Colonic mucosa (tissue), 4 donors: ENCODE data around the gene CASP1. TPM values are rescaled to one million over a fixed set of nuclear protein-coding genes. Genes with fewer than 3 reads are reported as not detected.

ENCODE experiments used
- DNase-seq: peaks from one replicate; pipeline ENCODE4 v3.0.0-alpha.2; 2020
- H3K27ac ChIP-seq: fragments of 200-600 bp; one replicate; pipeline ENCODE4 v1.8.0; 2021
- H3K27me3 ChIP-seq: fragments of 200-600 bp; one replicate; pipeline ENCODE4 v1.8.0; 2021
- H3K36me3 ChIP-seq: fragments of 200-600 bp; one replicate; pipeline ENCODE4 v1.8.0; 2021
- H3K4me1 ChIP-seq: fragments of 200-600 bp; one replicate; pipeline ENCODE4 v1.8.0; 2021; ENCODE audit warnings: mild to moderate bottlenecking
- H3K4me3 ChIP-seq: fragments of 200-600 bp; one replicate; pipeline ENCODE4 v1.8.0; 2021
- H3K9ac ChIP-seq, 2 donors: one replicate each; pipeline ENCODE4 v1.7.0; 2013; ENCODE audit warnings: control low read depth in 2 of 2, low read depth in 2 of 2, low read length in 2 of 2
- H3K9me3 ChIP-seq: fragments of 200-600 bp; one replicate; pipeline ENCODE4 v1.8.0; 2021
- CTCF ChIP-seq: fragments of 200-600 bp; IDR thresholded peaks from one replicate; pipeline ENCODE4 v1.8.0; 2022; ENCODE audit warnings: antibody characterized with exemption, mild to moderate bottlenecking
- intact Hi-C: fragments of 100-400 bp; cut with DNase I; formaldehyde crosslinking; loops from one replicate; pipeline ENCODE4 v1.14.1; 2022
- total RNA-seq, 2 donors: library from RNA; stranded (reverse); fragmentation: NEBNext Ultra II Directional in 1 of 2; extraction: Animal tissue kit (Norgen Biotek cat#: 25700) in 1 of 2; gene quantifications; one replicate each; pipeline ENCODE4 v1.2.1, GENCODE V29; 2021
- donor health status: healthy.
- donor health status: DM: no; HTN: no; CAD: no.
- donor health status: DM: no; HTN: no; CAD: no.

Gene CASP1
- total RNA-seq, 2 donors from 2014 or later: 68.7 to 73.7 TPM

GRCh38 chr11:105033781-105034180 lies 1.2 kb downstream of the CASP1 start:
- no peaks in the 10 kb centered on the region for H3K4me1 ChIP-seq
- no peak for DNase-seq
- H3K4me3 ChIP-seq: peak overlapping the region; percentile 35
- peak overlapping the region in 1 of 2 donors; percentile 74 for H3K9ac ChIP-seq
- H3K9me3 ChIP-seq: no peaks in the 10 kb centered on the region
- H3K36me3 ChIP-seq: no peaks in the 10 kb centered on the region
- no peaks in the 10 kb centered on the region for H3K27me3 ChIP-seq
- peak overlapping the region; percentile 84 for H3K27ac ChIP-seq
- no peak for TF ChIP-seq CTCF
- intact Hi-C loops: loop anchor here (2.0 kb wide), 1 partner anchor 65 kb away; the partner anchor contains the start of gene CASP4

GRCh38 chr11:105033343-105033742 lies 1.6 kb downstream of the CASP1 start:
- no peak for TF ChIP-seq CTCF
- intact Hi-C loops: loop anchor here (2.0 kb wide), 1 partner anchor 65 kb away; the partner anchor contains the start of gene CASP4
- no peaks in the 10 kb centered on the region for H3K36me3 ChIP-seq
- peak overlapping the region; percentile 35 for H3K4me3 ChIP-seq
- peak overlapping the region in 1 of 2 donors; percentile 21 for H3K9ac ChIP-seq
- no peak for DNase-seq
- peak overlapping the region; percentile 84 for H3K27ac ChIP-seq
- H3K9me3 ChIP-seq: no peaks in the 10 kb centered on the region
- H3K27me3 ChIP-seq: no peaks in the 10 kb centered on the region
- no peaks in the 10 kb centered on the region for H3K4me1 ChIP-seq

GRCh38 chr11:105032495-105032894 lies 2.4 kb downstream of the CASP1 start:
- Histone ChIP-seq H3K27ac (no peak overlapping the region), H3K27me3 (no peaks in the 10 kb centered on the region), H3K9me3 (no peaks in the 10 kb centered on the region), H3K4me1 (no peaks in the 10 kb centered on the region), H3K9ac (no peak overlapping the region), H3K4me3 (peak overlapping the region; percentile 35), H3K36me3 (no peaks in the 10 kb centered on the region)
- DNase-seq: no peak
- no peak for TF ChIP-seq CTCF
- intact Hi-C loops: loop anchor here (2.0 kb wide), 1 partner anchor 64 kb away; the partner anchor contains the start of gene CASP4

GRCh38 chr11:105027678-105028077 lies 7.3 kb downstream of the CASP1 start:
- Histone ChIP-seq H3K4me1 (peaks cover 7% of the 10 kb centered on the region), H3K4me3 (no peak overlapping the region), H3K9me3 (no peaks in the 10 kb centered on the region), H3K27ac (no peak overlapping the region), H3K9ac (no peak overlapping the region), H3K27me3 (no peaks in the 10 kb centered on the region), H3K36me3 (peaks cover 5% of the 10 kb centered on the region)
- TF ChIP-seq CTCF: no peak
- intact Hi-C loops: loop anchor here (5.0 kb wide), 1 partner anchor 65 kb away; no protein-coding TSS in a partner anchor
- no peak for DNase-seq

- Histone ChIP-seq H3K4me3 (no peak overlapping the region), H3K27me3 (no peaks in the 10 kb centered on the region), H3K27ac (no peak overlapping the region), H3K9ac (no peak overlapping the region), H3K36me3 (peaks cover 5% of the 10 kb centered on the region), H3K4me1 (peaks cover 7% of the 10 kb centered on the region), H3K9me3 (no peaks in the 10 kb centered on the region)
- TF ChIP-seq CTCF: no peak
- no peak for DNase-seq
- intact Hi-C loops: no loop called here
Measured at GRCh38 chr11:105024394-105024793, 10.6 kb downstream of the CASP1 start.
